ENCODE data around the gene PNPLA3. TPM values are rescaled to one million over a fixed set of nuclear protein-coding genes. Genes with fewer than 3 reads are reported as not detected.

PNPLA3 gene
- total and polyA plus RNA-seq, 9 of the 15 experiments (the other 6 are each of a cell fraction or from before 2014, with no cell fraction given) = 0.20 to 0.48 (median 0.38) TPM; not detected in 6

DNA sequence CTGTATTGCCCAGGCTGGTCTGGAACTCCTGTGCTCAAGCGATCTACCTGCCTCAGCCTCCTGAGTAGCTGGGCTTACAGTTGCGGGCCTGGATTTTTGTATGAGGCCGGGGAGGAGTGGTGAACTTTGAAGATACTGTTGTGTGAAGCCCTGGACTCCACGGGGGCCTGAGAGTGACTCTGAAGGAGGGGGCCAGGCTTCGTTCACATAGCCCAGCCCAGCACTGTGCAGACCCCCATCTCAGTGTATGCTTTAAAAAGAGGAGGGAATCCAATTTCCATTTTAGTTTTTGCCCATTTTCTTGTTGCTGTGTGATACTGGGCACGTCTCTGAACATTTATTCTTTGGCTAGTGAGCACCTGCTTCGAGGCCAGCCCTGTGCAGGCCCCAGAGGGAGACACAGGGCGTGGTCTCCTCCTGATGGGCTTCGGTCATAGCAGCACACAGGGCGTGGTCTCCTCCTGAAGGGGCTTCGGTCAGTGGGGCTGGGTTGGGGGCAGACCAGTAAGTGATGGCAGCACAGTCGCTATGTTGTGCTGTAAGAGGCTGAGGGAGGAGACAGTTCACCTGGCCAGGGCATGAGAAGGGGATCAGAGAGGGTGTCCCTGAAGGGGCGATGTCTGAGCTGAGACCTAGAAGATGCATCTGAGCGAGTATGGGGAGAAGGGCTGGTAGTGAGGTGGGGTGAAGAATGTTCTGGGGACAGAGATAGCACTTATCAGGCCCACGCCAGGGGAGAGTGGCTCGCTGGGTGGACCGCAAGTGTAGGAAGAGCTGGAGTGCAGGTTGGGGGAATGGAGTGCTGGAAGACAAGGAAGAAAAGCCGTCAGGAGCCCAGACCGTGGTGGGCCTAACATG lies 45.6 kb downstream of the PNPLA3 start (continued):
- TF ChIP-seq NONO (IDR thresholded peaks at IDR 0.05; ENCODE audit: low read depth in 2 of 2, low read length in 1 of 2) (peak in 1 of 2 experiments; percentile 65; a peak in 1 of 4 replicates), NR2C1 (IDR thresholded peaks at IDR 0.05) (no peak), NR2C1 (tag; IDR thresholded peaks at IDR 0.05) (no peak), DPF2 (IDR thresholded peaks at IDR 0.05) (peak; percentile 96), PPARD (CRISPR knock-in tag; IDR thresholded peaks at IDR 0.05) (no peak), MED1 (CRISPR knock-in tag; IDR thresholded peaks at IDR 0.05; ENCODE audit: borderline replicate concordance) (no peak), RNF2 (IDR thresholded peaks at IDR 0.05) (peak; percentile 56; the same call in 1 of the 2 replicates), SMAD2 (IDR thresholded peaks at IDR 0.05; ENCODE audit: low read depth, low read length) (no peak), SIX5 (IDR thresholded peaks at IDR 0.05; ENCODE audit: borderline replicate concordance in 1 of 2, insufficient read depth in 1 of 2, low read depth in 1 of 2, low read length in 2 of 2) (no peak), MTA2 (IDR thresholded peaks at IDR 0.05; ENCODE audit: low read depth) (peak; percentile 96)
- TF ChIP-seq, protein P1, sequence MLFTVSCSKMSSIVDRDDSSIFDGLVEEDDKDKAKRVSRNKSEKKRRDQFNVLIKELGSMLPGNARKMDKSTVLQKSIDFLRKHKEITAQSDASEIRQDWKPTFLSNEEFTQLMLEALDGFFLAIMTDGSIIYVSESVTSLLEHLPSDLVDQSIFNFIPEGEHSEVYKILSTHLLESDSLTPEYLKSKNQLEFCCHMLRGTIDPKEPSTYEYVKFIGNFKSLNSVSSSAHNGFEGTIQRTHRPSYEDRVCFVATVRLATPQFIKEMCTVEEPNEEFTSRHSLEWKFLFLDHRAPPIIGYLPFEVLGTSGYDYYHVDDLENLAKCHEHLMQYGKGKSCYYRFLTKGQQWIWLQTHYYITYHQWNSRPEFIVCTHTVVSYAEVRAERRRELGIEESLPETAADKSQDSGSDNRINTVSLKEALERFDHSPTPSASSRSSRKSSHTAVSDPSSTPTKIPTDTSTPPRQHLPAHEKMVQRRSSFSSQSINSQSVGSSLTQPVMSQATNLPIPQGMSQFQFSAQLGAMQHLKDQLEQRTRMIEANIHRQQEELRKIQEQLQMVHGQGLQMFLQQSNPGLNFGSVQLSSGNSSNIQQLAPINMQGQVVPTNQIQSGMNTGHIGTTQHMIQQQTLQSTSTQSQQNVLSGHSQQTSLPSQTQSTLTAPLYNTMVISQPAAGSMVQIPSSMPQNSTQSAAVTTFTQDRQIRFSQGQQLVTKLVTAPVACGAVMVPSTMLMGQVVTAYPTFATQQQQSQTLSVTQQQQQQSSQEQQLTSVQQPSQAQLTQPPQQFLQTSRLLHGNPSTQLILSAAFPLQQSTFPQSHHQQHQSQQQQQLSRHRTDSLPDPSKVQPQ (CRISPR knock-in tag; IDR thresholded peaks at IDR 0.05; ENCODE audit: borderline replicate concordance) = no peak
- TF ChIP-seq, protein P2, sequence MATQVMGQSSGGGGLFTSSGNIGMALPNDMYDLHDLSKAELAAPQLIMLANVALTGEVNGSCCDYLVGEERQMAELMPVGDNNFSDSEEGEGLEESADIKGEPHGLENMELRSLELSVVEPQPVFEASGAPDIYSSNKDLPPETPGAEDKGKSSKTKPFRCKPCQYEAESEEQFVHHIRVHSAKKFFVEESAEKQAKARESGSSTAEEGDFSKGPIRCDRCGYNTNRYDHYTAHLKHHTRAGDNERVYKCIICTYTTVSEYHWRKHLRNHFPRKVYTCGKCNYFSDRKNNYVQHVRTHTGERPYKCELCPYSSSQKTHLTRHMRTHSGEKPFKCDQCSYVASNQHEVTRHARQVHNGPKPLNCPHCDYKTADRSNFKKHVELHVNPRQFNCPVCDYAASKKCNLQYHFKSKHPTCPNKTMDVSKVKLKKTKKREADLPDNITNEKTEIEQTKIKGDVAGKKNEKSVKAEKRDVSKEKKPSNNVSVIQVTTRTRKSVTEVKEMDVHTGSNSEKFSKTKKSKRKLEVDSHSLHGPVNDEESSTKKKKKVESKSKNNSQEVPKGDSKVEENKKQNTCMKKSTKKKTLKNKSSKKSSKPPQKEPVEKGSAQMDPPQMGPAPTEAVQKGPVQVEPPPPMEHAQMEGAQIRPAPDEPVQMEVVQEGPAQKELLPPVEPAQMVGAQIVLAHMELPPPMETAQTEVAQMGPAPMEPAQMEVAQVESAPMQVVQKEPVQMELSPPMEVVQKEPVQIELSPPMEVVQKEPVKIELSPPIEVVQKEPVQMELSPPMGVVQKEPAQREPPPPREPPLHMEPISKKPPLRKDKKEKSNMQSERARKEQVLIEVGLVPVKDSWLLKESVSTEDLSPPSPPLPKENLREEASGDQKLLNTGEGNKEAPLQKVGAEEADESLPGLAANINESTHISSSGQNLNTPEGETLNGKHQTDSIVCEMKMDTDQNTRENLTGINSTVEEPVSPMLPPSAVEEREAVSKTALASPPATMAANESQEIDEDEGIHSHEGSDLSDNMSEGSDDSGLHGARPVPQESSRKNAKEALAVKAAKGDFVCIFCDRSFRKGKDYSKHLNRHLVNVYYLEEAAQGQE (IDR thresholded peaks at IDR 0.05; ENCODE audit: borderline replicate concordance) = no peak
- TF ChIP-seq, protein P2 (CRISPR knock-in tag; IDR thresholded peaks at IDR 0.05; ENCODE audit: low read depth) = no peak
- TF ChIP-seq, protein P3, sequence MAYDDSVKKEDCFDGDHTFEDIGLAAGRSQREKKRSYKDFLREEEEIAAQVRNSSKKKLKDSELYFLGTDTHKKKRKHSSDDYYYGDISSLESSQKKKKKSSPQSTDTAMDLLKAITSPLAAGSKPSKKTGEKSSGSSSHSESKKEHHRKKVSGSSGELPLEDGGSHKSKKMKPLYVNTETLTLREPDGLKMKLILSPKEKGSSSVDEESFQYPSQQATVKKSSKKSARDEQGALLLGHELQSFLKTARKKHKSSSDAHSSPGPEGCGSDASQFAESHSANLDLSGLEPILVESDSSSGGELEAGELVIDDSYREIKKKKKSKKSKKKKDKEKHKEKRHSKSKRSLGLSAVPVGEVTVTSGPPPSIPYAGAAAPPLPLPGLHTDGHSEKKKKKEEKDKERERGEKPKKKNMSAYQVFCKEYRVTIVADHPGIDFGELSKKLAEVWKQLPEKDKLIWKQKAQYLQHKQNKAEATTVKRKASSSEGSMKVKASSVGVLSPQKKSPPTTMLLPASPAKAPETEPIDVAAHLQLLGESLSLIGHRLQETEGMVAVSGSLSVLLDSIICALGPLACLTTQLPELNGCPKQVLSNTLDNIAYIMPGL (CRISPR knock-in tag; IDR thresholded peaks at IDR 0.05) = no peak

All from K562 (cell line).